Fibroblast of mammary gland (primary cell): ENCODE measurements around the gene OTOG.

Source experiments
- DNase-seq: peaks from one replicate; pipeline ENCODE4 v3.0.0-alpha.2; 2010; ENCODE audit warnings: low read depth
- H3K4me3 ChIP-seq: 2 replicates; pipeline ENCODE4 v1.5.1; 2011; ENCODE audit warnings: low read depth, mild to moderate bottlenecking, low read length, moderate library complexity; ENCODE audit not compliant: control insufficient read depth
- TF ChIP-seq, protein P1 (sequence below): conservative IDR thresholded peaks from 2 replicates; pipeline ENCODE4 v1.5.1; 2011; ENCODE audit warnings: low read depth, low read length, inconsistent platforms; ENCODE audit not compliant: control insufficient read depth, insufficient read depth

Gene OTOG

DNA sequence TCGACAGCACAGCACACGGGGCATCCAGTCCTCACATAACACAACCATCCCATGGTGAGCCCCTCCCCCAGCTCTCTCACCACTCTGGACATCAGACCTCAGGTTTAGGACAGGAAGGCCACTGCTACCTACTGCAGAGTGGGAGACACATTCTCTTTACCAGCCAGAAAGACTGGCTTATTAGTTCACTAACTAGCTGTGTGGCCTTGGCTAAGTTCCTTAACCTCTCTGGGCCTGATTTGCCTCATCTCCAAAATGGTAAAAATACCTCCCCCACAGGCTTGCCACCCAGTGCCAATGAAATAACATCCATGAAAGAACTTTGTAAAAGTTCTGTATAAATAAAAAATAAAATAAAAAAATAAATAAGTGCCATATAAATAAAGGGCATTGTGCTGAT lies 35.0 kb upstream of the OTOG start:
- TF ChIP-seq, protein P1, sequence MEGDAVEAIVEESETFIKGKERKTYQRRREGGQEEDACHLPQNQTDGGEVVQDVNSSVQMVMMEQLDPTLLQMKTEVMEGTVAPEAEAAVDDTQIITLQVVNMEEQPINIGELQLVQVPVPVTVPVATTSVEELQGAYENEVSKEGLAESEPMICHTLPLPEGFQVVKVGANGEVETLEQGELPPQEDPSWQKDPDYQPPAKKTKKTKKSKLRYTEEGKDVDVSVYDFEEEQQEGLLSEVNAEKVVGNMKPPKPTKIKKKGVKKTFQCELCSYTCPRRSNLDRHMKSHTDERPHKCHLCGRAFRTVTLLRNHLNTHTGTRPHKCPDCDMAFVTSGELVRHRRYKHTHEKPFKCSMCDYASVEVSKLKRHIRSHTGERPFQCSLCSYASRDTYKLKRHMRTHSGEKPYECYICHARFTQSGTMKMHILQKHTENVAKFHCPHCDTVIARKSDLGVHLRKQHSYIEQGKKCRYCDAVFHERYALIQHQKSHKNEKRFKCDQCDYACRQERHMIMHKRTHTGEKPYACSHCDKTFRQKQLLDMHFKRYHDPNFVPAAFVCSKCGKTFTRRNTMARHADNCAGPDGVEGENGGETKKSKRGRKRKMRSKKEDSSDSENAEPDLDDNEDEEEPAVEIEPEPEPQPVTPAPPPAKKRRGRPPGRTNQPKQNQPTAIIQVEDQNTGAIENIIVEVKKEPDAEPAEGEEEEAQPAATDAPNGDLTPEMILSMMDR, result no peak
- DNase-seq, result no peak
- H3K4me3 ChIP-seq, result no peak overlapping the region

DNA sequence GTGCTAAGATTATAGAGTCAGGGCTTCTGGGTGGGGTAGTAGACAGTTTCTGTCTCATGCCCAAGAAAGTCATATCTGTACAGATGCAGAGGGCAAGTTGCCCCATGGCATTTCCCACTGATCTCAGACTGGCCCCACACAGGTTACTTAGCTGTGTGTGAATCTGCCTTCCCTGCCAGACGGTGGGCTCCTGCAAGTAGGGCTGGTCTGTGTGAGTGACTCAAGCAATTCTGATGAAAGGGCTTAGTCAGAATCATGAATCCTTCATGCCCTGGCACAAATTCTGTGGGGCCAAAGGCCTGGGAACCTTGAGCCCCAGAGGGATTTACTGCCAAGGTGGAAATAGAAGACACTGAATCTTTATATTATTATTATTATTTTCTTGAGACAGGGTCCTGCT lies 33.2 kb upstream of the OTOG start:
- no peak overlapping the region for H3K4me3 ChIP-seq
- TF ChIP-seq, protein P1, result no peak
- DNase-seq, result peak; percentile 44

DNA sequence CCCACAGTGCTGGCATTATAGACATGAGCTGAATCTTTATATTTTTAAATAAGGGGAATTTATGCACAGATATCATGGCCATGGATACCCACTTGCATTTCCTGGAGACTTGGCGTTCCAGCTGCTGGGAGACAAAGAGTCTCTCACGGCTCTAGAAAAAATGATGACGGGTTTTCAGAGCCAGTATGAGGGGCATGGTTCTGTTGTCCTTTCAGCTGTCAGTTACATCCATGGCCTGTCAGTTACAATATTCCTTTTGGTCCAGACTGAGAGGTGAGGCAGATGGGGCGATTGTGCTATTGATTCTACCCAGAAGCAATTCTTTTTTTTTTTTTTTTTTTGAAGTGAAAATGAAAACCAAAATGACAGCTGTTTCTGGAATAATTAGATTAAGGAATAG lies 32.6 kb upstream of the OTOG start:
- H3K4me3 ChIP-seq, result no peak overlapping the region
- TF ChIP-seq, protein P1, result no peak

DNA sequence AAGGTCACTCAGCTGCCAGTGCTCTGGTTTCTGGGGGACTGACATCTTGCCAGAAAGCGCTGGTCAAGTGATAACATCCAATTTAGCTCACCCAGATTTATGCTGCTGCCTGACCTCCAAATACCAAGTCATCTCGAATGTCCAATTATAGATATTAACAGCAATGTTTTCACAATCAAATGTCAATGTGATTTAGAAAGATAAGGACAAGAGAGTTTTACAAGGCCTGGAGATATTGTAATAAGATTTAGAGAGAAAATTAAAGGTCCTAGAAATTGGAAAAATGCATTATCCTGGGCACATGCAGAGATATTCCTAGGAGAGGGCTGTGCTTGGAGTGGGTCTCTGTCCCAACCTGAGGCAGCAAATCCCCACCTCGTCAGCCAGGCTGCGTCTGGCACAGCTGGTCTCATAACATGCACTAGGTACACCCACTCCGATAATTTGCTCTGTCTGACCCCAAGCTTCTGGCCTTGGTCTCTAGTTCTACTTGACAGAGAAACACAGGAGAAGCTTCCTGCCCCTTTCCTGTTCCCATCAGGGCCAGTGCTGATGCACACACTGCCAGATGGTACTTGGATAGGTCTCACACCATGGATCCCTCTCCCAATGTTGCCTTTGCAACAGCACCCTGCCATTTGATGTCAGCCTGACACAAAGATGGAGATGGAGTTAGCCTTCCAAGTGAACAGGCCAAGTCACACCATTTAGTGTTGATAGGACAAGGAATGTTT lies 31.4 kb upstream of the OTOG start:
- no peak overlapping the region for H3K4me3 ChIP-seq
- TF ChIP-seq, protein P1, result no peak
- no peak for DNase-seq

More for the DNA sequence above, 32.6 kb upstream of the OTOG start:
- DNase-seq, result no peak

DNA sequence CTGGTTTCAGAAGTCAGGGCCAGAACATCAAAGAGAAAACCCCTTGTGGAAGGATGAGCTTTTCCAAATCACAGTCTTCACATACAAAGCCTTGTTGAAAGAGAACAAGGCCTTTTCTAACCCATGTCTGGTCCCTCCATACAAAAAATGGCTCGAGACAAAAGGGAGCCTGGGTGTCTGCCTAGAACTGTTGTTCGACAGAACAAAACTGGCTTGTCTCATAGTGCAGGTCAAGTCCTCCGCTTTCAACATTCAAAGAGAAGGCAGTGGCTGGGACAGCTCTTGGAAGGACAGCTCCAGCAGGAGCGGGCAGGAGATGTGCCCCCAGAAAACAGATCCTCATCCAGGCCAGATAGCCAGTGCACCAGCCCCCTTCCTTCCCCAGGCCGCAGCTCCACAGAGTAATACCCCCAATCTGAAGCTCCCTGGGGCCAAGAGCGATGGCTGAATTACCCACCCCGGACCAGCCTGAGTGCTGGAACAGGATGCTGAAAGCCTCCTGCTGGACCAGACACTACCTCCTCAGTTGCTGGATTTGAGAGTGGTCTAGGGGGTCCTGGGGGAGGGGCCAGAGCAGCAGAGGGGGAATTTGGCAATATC lies 30.4 kb upstream of the OTOG start:
- DNase-seq, result no peak
- TF ChIP-seq, protein P1, result no peak
- no peak overlapping the region for H3K4me3 ChIP-seq

DNA sequence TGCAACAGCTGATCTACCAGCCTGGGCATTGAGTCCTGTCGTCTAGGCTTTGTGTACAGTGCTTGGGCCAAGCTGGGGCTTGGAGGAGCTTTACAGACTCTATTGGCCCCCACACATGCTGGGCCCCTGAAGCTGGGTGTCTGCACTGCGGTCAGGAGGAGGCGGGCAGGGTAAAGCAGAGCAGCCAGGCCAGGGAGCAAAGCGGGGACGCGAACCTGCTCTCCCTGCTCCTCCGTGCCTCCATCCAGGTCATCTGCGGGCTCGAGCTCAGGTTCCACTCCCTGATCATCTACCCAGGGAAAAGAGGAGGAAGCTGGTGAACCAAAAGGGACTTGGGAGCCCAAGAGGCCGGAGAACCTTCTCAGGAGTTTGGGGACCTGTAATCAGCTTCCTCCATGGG lies 29.9 kb upstream of the OTOG start:
- H3K4me3 ChIP-seq, result no peak overlapping the region
- DNase-seq, result no peak
- TF ChIP-seq, protein P1, result no peak

DNA sequence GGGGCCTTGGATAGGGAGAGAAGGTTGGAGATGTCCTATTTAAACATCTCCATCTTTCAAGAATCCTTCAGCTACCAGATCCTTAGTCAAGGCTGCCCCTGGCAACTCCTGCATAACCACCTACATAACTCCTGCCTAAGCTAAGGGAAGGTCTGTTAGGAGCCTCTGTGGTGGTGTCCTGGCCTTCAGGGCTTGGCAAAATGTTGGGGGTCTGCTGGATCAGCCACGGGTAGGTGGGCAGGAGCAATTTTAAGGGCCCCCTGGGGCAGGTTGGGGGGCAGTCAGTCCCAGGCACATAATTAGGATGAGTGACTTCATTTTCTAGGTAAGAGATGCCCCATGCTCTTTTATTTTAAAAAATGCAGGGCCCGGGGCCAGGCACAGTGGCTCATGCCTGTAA lies 28.7 kb upstream of the OTOG start:
- TF ChIP-seq, protein P1, result no peak
- no peak for DNase-seq
- no peak overlapping the region for H3K4me3 ChIP-seq
